Epithelial cell of esophagus (primary cell): Measurements from ENCODE around the gene OTX2.

Source experiments
- DNase-seq: peaks from one replicate; pipeline ENCODE4 v3.0.0; 2010; ENCODE audit warnings: low read depth
- H3K4me3 ChIP-seq: 2 replicates; pipeline ENCODE4 v1.5.1; 2011; ENCODE audit warnings: mild to moderate bottlenecking, low read length, control low read depth
- CTCF ChIP-seq: IDR thresholded peaks from 2 replicates; pipeline ENCODE4 v1.5.1; 2011; ENCODE audit warnings: low read depth, mild to moderate bottlenecking, low read length, control low read depth, inconsistent platforms; ENCODE audit not compliant: insufficient read depth; ENCODE audit errors: missing control alignments

OTX2 gene

GRCh38 chr14:56796259-56796658, 14.0 kb downstream of the OTX2 start:
- DNase-seq, result no peak
- TF ChIP-seq CTCF, result no peak

GRCh38 chr14:56795284-56795622, 15.0 kb downstream of the OTX2 start:
- DNase-seq, result no peak
- H3K4me3 ChIP-seq, result no peak overlapping the region
- TF ChIP-seq CTCF, result no peak

More at GRCh38 chr14:56796259-56796658, 14.0 kb downstream of the OTX2 start:
- H3K4me3 ChIP-seq, result no peak overlapping the region

- no peak for TF ChIP-seq CTCF
- H3K4me3 ChIP-seq, result no peak overlapping the region
- DNase-seq, result no peak
Observed at GRCh38 chr14:56794557-56795283, 15.6 kb downstream of the OTX2 start.

GRCh38 chr14:56794088-56794556, 16.2 kb downstream of the OTX2 start:
- no peak for DNase-seq
- TF ChIP-seq CTCF, result no peak

GRCh38 chr14:56789955-56790354, 20.3 kb downstream of the OTX2 start:
- no peak overlapping the region for H3K4me3 ChIP-seq
- no peak for TF ChIP-seq CTCF
- DNase-seq, result no peak

More at GRCh38 chr14:56794088-56794556, 16.2 kb downstream of the OTX2 start:
- H3K4me3 ChIP-seq, result no peak overlapping the region

GRCh38 chr14:56787530-56787929, 22.7 kb downstream of the OTX2 start:
- no peak for TF ChIP-seq CTCF
- DNase-seq, result no peak
- no peak overlapping the region for H3K4me3 ChIP-seq

GRCh38 chr14:56782711-56783110, 27.6 kb downstream of the OTX2 start:
- no peak for DNase-seq
- no peak for TF ChIP-seq CTCF

More at GRCh38 chr14:56782711-56783110, 27.6 kb downstream of the OTX2 start:
- no peak overlapping the region for H3K4me3 ChIP-seq
